Left kidney (tissue), 2 donors: ENCODE measurements around the gene ARHGAP4. TPM values are rescaled to one million over a fixed set of nuclear protein-coding genes. Genes with fewer than 3 reads are reported as not detected.

Source experiments
- DNase-seq: peaks from one replicate; pipeline ENCODE4 v3.0.0-alpha.2; 2013
- polyA plus RNA-seq: library from polyadenylated mRNA; unstranded; fragments of 120-200 nt; gene quantifications from one replicate; pipeline ENCODE4 v1.2.1, GENCODE V29; 2013; ENCODE audit not compliant: insufficient read length

ARHGAP4 gene
- polyA plus RNA-seq, 1 donor, result 29.1 TPM

DNA sequence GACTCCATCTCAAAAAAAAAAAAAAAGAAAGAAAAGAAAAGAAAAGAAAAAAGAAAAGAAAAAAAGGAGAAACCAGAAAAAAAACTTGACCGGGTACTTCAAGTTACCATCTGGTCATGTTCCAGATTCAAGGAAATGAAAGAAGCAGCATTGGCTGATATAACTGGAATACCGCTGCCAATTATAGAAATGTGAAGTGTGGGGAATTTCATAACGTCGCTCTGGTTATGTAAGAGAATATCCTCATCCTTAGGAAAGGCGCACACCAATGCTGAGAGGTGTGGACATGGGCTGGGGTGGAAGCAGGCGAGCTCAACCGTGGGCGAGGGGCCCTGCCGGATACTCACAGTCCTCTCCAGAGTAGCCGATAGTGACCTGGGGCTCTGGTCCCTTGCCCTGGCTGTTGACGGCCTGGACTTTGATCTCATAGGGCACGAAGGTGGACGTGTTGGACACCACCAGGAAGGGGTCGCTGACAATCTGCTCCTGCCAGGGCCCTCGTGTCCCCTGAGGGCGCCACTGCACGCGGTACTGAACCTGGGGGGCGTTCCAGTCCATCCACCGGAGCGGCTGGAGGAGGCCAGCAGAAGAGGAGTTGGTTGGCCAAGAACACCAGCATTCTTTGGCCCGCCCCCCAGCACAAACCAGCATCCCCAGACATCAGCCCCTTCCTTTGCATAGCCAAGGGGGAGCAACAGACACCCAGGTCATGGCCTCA is 59.6 kb downstream of the ARHGAP4 start:
- no peak for DNase-seq

DNA sequence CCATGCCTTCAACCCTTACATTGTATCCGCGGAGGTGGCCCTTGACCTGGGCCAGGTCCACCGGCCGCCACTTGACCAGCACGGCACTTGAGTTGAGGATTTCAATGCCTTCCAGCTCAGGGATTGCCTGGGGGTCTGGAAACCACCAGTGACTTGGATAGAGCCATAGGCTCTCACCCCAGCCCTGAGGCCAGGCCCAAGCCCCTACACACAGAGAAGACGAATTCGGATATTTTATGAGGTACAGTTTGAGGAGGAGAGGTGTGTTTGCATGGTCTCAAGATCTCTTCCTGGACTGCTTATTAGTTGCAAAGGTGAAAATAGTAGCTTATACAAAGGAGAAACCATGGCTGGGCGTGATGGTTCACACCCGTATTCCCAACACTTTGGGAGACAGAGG is 60.4 kb downstream of the ARHGAP4 start:
- no peak for DNase-seq

DNA sequence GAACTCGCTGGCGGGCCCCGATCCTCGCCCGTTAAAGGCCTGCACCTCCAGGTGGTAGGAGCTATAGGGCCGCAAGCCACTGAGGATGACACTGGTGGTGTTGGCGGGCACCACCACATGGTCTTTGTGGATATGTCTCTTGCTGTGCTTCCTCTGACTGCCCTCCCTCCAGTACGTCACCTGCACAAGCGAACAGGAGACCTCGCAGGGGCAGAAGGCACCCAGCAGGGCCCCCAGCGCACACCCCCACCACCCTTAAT is 60.8 kb downstream of the ARHGAP4 start:
- no peak for DNase-seq

DNA sequence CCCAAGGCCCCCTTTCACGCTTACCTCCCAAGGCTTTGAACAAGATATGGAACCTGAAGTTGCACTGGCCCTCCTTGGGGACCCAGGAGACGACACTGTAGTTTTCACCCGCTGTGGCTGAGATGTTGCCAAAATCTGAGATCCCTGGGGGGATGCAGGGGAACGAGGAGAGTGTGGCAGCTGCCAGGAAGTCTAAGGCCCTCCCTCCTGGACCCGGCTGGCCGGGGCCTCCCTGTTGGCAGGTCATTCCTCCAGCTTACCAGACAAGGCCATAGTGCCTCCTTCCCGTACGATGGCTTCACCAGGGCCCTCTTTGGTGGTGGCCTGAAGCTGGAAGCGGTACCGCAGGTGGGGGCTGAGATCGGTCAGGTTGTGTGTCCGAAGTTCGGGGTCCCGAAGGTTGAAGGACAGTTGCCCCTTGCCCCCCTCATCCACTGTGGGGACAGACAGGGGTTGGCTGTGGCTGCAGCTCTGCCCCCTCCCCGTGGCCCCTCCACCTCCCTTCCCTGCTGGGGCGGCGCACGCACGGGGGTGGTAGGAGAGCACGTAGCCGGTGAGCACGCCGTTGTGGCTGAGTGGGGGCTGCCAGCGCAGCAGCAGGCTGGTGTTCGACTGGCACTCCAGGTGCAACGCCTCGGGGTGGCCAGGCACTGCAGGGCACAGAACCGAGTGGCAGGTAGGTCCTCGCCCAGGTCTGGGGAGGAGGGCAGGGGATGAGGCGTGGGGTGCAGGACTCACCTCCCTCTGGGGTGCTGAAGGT is 61.3 kb downstream of the ARHGAP4 start:
- no peak for DNase-seq

DNA sequence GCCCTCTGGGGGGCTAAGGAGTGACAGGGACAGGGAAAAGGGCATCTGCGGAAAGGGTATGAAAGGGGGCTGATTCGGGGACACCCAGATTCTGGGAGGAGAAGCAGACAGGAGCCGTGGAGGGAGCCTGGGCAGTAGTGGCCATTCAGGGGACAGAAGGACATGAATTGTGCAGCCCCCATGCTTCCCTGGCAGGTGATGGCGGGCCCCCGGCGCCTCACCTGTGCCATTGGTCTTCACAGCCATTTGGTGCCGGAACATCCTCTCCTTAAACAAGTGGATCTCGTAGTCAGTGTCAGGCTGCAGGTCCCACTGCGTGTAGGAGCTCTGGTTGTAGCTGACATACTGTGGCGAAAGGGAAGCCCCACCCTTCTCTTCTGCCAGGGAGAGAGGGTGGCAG is 62.0 kb downstream of the ARHGAP4 start:
- no peak for DNase-seq

DNA sequence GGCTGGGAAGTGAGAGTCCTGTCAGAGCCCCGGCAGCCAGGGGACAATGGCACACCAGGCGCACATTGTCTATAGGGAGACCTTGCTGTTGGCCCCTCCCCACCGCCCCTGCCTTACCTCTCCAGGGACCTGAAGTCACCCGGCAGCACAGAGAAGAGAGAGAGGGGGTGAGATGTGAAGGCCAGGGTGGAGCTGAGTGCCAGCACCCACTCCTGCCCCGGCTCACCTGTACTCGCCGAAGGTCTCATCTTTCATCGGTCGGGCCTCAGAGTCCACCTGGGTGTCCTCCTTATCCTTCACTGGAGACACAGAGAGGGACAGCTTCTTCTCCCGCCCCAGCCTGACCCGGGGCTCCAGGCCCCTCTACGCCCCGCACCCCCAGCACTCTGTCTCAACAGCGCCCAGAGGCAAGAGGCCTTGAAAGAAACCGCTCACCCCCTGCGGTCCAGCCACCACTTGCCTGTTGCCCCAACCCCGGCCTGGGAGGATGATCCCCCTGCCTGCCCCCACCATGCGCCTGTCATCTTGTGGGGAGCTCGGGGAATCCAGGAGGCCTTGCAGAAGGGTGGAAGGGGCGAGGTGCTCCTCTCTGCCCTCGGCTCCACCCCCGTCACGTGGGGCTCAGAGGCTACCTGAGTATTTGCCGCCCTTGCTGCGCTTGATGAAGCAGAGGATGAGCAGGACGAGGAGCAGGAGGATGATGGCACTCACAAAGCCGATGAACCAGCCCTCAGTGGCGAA is 62.6 kb downstream of the ARHGAP4 start:
- DNase-seq, result no peak

DNA sequence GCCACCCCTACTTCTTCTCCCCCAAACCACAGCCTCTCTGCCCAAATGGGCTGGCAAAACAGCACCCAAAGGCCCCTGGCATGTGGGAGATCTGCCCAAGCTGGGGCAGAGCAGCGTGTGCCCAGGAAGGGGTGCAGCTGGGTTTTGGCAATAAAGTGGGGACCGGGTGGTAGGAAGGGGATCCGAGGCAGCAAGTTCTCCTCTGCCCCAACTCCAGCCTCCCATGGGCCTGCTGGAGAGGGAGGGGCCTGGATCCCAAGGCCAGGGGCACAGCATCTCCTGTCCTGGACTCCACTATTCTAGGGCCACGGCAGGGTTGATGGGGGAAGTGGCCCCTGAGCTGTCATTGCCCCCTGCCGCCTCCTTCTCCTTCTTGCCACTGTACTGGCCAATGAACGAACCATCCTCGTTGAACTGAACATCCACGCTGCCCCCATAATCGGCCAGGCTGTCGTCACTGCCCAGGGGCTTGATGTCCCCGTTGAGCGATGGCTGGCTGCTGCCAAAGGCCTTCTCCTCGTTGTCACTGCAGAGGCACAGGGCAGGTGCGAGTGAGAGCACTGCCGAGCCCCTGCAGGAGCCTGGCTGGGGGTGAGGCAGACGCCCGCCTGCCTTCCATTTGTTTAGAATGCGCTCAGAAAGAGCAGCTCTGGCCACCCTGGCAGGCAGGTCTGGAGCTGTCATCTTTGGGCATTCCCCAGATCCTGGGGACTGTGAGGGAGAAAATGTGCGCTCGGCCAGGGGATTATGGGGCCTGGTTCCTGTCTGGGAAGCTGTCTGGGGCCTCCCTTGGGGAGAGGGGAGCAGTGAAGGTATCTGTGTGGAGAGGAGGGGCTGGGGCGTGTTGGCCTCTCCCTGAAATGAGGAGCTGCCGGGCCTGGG is 63.5 kb downstream of the ARHGAP4 start:
- DNase-seq, result no peak

GRCh38 chrX:153861733-153862310 is 64.2 kb downstream of the ARHGAP4 start:
- no peak for DNase-seq

DNA sequence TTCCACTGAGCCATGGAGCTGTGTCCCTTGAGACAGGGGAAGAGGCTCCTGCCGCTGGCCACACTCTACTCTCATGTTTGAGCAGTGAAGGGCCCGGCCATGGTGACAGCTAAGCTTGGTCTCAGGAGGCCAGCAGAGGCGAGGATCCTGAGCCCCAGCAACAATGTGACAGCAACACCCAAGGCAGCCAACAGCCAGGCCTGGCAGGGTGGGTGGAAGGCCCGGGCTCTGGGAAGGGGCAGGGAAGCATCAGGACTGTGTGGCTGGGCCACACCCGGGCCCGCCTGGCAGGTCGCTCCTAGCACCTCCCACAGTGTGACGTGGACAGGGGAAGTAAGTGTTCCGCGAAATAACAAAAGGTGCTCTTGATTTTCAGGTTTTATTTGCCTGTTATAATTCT is 64.9 kb downstream of the ARHGAP4 start:
- DNase-seq, result no peak

Other genes with a start within 250 kb of the ARHGAP4 start
- 56.6 TPM for gene SLC6A8, start 238.3 kb downstream of the ARHGAP4 start, polyA plus RNA-seq
- 184 TPM for gene BCAP31, start 201.9 kb downstream of the ARHGAP4 start, polyA plus RNA-seq
- gene ABCD1, start 201.4 kb downstream of the ARHGAP4 start, polyA plus RNA-seq, result 6.4 TPM
- 1.5 TPM for gene PLXNB3, start 162.0 kb downstream of the ARHGAP4 start, polyA plus RNA-seq
- 0.73 TPM for gene SRPK3, start 145.2 kb downstream of the ARHGAP4 start, polyA plus RNA-seq
- gene IDH3G, start 131.9 kb downstream of the ARHGAP4 start, polyA plus RNA-seq, result 70.1 TPM
- gene SSR4, start 131.6 kb downstream of the ARHGAP4 start, polyA plus RNA-seq, result 134 TPM
- gene PDZD4, start 95.7 kb downstream of the ARHGAP4 start, polyA plus RNA-seq, result 8.5 TPM
- gene L1CAM, start 40.1 kb downstream of the ARHGAP4 start, polyA plus RNA-seq, result 46.9 TPM
- 2.0 TPM for gene AVPR2, start 21.6 kb downstream of the ARHGAP4 start, polyA plus RNA-seq
- gene NAA10, start 8.8 kb upstream of the ARHGAP4 start, polyA plus RNA-seq, result 62.1 TPM
- 20.7 TPM for gene RENBP, start 18.4 kb upstream of the ARHGAP4 start, polyA plus RNA-seq
- gene HCFC1, start 45.6 kb upstream of the ARHGAP4 start, polyA plus RNA-seq, result 43.2 TPM
- gene TMEM187, start 46.5 kb upstream of the ARHGAP4 start, polyA plus RNA-seq, result 5.2 TPM
- gene IRAK1, start 93.6 kb upstream of the ARHGAP4 start, polyA plus RNA-seq, result 54.3 TPM
- gene MECP2, start 171.5 kb upstream of the ARHGAP4 start, polyA plus RNA-seq, result 29.0 TPM
- not detected for gene OPN1LW, start 218.0 kb upstream of the ARHGAP4 start, polyA plus RNA-seq